8988T (cell line): ENCODE data around the gene SLC25A14.

Experiments
- DNase-seq: peaks from one replicate; pipeline ENCODE4 v3.0.0; 2011

The SLC25A14 gene

GRCh38 chrX:130385520-130385919, 45.8 kb downstream of the SLC25A14 start, which contains the start of gene GPR119:
GPR119 (minus strand) TSS chrX:130385674; CDS start chrX:130385447, 227 bp downstream.
- no peak for DNase-seq

DNA sequence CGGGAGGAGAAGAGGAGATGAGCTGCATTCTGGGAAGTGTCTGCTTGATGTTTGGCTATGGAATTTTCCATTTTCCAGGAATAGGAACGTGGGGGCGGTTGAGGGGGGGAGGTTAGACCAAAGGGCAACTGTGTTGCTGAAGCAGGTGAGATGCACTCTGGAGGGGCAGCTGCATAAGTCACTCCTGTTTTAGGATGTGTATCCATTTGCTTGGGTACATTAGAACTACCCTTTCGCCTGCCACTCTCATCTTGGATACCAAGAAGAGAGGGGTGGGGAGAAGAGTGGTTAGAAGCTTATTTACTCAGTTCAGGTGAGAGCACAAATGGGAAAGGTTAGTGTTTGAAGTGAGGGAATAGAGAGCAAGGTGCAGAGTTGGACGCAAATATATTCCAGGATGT, 46.7 kb downstream of the SLC25A14 start:
- no peak for DNase-seq

- DNase-seq = peak; percentile 22
These were observed 53.8 kb downstream of the SLC25A14 start for GRCh38 chrX:130393451-130394074.

DNA sequence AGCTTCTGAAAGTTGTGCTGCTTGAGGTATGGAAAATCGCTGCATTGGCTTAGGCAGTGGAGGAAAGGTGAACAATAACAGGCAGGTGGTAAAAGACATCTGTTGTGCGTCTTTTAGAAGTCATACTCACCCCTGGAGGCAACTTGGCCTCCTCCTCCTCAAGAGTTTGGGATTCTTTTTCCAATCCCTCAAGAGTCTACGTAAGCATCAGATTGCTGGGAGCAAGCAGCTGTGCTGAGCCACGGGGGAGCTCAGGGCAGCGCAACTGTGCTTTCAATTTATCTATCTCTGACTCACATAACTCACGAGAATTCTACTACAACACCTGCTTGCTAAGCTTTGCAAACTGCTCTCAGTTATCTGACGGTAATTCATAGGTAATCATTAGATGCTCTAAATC, 55.6 kb downstream of the SLC25A14 start:
- no peak for DNase-seq

DNA sequence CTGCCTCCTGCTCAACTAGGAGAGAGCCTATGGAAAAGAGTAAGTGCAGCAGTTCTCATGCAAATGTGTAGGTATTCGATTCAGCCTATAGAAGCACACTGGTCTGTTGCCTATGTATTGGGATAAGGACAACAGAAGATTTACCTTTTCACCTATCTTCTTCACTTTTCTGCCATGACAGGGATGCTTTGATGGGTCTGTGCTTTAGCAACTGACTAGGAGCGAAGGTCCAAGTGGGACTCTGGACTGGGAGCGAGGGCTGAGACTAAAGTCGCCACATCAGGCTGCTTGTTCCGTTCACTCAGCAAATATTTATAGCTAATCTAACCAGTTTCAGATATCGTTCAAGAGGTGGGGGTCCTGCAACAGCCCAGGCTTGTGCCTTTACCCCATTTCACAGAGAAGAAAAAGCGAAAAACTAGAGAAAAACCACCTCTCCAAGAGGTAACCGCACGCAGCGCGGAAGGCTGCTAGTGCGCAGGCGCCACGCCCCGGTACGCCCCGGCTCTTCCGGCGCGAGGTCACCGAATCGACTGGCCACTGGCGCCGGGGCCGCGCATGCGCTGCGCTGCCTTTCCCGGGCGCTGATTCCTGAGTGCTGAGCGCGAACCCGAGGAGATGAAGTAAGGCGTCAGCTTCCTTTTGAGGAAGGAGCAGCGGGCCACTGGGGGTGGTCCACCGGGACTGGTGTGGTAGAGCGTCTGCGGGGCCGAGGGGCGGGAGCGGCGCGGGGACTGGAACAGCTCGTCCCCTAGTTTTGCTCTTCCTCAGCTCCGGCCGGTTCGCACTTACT, 61.9 kb downstream of the SLC25A14 start, which contains the start of gene RBMX2:
Gene RBMX2 (plus strand): TSS at position 573 of the 793 bp plus-strand sequence. CDS start 46 bp downstream, at position 619.
- peak; percentile 53 for DNase-seq

DNA sequence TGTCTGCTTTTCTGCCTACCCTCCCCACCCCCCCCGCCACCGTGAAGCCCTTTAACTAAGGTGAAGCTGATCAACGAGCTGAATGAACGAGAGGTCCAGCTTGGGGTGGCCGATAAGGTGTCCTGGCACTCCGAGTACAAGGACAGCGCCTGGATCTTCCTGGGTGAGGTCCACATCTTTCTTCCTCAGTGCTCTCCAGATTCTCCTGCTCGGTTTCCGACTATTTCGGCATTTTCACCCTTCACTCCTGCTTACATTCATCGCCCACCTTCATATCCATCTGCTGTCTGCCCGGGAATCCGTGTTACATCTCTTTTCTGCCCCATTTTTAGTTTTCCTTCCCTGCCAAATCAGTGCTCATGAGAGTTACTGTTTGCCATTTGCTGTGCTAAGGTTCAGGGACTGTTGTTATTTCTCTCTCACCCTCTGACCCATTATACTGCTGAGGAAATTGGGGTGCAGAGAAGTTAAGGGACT, 62.5 kb downstream of the SLC25A14 start:
- no peak for DNase-seq

DNA sequence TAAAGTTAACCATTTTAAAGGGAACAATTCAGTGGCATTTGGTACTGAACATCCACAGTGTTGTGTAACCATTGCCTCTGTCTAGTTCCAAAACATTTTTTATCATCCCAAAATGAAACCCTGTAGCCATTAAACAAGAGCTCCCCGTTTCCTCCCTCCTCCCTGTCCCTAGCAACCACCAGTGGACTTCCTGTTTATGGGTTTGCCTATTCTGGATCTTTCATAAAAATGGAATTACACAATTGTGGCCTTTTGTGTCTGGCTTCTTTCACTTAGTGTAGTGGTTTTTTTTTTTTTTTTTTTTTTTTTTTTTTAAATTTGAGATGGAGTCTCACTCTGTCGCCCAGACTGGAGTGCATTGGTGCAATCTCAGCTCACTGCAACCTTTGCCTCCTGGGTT, 73.7 kb downstream of the SLC25A14 start:
- DNase-seq = no peak

- DNase-seq = no peak
These were observed 75.1 kb downstream of the SLC25A14 start for GRCh38 chrX:130414800-130415199.

- DNase-seq = no peak
These were observed 75.5 kb downstream of the SLC25A14 start for GRCh38 chrX:130415201-130415600.

GRCh38 chrX:130416785-130417184, 77.1 kb downstream of the SLC25A14 start:
- no peak for DNase-seq

- DNase-seq = no peak
These were observed 78.3 kb downstream of the SLC25A14 start for GRCh38 chrX:130418066-130418465.

DNA sequence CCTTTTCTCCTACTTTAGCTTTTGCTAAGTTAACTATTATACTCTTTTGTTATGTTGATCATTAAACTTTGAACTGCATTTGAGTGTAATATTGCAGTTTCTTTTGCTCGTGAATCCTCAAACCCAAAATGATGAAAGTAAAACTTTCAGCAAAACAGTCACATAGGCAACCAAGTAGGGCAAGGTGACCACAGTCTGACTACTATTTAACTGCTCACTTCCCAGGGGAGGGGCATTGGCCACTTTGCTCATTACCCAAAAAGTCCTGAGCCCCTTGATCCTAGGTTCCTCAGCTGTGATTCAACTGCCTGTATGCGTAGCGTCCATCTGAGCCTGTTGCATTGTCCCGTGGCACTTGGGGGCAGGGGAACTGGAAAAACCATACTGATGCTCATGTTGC, 79.0 kb downstream of the SLC25A14 start:
- no peak for DNase-seq

- no peak for DNase-seq
These were observed 79.5 kb downstream of the SLC25A14 start for GRCh38 chrX:130419263-130419662.
